GM18507 (cell line): ENCODE data around the gene OR6N1.

Experiments used
- DNase-seq: peaks from one replicate; pipeline ENCODE4 v3.0.0; 2011; ENCODE audit warnings: low read depth; ENCODE audit not compliant: insufficient read length; ENCODE audit errors: extremely low spot score
- FAIRE-seq: peaks from 2 replicates; lab custom pipeline; 2011; peaks lifted over from hg19 to GRCh38; lab: Jason Lieb, UNC

Gene OR6N1, protein sequence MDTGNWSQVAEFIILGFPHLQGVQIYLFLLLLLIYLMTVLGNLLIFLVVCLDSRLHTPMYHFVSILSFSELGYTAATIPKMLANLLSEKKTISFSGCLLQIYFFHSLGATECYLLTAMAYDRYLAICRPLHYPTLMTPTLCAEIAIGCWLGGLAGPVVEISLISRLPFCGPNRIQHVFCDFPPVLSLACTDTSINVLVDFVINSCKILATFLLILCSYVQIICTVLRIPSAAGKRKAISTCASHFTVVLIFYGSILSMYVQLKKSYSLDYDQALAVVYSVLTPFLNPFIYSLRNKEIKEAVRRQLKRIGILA

DNA sequence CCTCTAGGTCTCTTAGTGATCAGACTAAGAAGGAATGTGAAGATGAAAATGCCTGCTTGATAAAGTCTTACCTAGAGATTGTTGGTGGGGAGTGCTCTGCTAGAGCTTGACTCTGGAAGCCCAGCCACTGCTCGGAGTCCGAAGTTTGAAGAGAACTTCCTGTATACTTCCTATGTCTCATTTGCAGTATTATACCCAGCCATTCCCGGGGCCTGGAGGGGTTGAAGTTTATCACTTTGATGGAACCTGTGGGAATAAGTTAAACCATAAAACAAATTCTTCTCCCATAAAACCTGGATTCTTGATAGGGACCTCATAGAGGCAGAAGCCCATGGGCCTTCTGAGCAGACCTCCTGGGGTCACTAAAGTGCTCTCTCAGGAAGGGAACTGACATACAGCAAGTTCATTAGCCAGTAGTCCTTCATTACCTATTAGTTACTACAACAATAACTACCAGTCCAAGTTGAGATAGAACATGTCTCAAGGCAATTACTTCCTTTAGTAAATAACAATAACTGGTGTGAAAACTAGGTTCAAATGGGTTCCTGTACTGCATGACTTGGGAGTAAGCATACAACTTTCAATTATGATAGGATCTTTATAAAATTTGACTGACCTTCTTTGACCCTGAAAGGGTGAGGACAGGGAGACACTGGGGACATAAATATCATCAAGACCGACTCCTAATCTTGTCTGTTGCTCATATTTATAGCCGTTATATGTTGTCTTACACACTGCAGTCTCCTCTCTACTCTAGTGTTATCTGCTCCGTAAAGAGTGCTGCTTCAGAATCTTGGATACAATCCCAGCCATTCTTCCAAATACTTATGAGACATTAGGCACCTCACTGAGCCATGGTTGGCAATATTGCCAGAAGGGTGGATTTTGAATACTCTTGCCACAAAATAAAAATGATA is at the start of gene OR6N1:
OR6N1 (minus strand) TSS at position 246 of the 917 bp plus-strand sequence. CDS start 5,513 bp downstream, outside the sequence.
- DNase-seq, result no peak
- no peak for FAIRE-seq

DNA sequence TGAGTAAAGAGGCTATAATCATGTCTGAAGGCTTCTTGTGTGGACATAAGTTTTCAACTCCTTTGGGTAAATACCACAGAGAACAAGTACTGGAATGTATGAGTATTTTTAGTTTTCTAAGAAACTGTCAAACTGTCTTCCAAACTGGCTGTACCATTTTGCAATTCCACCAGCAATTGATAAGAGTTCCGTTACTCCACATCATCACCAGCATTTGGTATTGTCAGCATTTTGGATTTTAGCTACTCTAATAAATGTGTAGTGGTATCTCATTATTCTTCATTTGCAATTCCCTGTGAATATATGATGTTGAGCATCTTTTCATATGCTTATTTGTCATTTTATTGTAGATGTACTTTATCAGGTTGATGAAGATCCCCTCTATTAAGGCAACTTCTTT is 49.7 kb upstream of the OR6N1 start:
- FAIRE-seq (no peak), DNase-seq (no peak)

DNA sequence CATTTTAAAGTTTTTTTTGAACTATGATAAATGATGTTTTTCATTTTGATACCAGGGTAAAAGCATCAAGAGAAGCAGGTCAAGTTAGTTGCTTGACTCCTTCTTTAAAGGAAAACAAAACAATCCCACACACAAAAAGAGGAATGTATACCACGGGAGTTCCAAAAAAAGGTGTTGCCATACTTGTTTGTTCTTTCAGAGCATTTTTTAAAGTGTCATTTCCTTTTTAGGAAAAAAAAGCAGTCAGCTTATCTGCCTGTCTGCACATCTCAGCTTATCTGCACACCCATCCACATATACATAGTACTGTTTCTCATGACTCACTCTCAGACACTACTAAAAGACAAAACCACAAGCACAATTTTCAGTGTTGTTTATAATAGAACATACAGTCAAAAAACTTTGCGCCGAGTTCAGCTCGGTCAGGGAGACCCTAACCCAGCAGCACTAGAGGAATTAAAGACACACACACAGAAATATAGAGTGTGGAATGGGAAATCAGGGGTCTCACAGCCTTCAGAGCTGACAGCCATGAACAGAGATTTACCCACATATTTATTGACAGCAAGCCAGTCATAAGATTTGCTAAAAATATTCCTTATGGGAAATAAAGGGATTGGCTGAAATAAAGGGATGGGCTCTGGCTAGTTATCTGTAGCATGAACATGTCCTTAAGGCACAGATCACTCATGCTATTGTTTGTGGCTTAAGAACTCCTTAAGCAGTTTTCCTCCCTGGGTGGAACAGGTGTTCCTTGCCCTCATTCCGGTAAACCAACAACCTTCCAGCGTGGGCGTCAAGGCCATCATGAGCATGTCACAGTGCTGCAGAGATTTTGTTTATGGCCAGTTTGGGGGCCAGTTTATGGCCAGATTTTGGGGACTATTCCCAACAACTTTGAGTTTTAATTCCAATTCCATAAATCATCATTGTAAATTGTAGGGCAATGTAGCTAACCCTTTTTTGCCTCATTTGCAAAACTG is 47.8 kb upstream of the OR6N1 start:
- no peak for FAIRE-seq

DNA sequence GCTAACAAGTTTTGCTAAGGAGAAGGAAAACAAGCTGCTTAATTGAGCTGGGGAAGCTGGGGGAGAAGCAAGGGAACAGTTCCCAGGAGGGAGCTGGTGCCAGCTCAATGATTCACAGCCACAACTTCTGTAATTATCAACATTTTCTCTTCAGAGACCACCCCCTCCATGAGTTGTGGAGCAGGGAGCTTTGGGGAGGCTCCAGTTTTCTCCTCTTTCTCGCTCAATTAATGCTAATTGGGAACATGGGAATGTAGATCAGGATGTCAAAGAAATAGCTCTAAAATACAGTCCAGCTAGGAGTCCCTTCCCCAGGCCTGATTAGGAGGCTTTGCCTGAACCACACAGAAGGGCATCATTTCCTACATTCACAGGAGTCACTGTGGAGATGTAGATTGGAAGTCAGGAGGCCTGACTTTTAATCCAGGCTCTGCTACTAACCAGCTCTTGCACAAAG is 47.0 kb upstream of the OR6N1 start:
- DNase-seq (no peak), FAIRE-seq (no peak)

More for the DNA sequence above, 47.8 kb upstream of the OR6N1 start:
- no peak for DNase-seq

DNA sequence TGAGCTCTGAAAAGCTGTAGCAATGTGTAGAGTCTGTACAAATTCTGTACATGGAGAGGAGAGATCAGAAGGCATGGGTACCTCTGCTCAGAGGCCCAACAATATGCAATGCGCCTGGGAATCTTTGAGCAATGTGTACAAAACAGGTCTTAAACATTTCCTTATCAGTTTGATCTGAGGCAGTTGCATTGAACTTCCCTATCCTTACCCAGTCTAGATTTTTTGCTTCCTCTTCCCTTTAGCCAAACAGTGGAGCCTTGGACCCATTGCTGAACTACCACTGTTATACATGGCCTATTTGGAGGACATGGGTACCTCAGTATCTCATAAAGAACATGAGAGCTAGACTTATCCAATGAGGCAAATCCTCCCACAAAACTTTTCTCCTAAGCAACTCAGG is 46.6 kb upstream of the OR6N1 start:
- DNase-seq (no peak), FAIRE-seq (no peak)

DNA sequence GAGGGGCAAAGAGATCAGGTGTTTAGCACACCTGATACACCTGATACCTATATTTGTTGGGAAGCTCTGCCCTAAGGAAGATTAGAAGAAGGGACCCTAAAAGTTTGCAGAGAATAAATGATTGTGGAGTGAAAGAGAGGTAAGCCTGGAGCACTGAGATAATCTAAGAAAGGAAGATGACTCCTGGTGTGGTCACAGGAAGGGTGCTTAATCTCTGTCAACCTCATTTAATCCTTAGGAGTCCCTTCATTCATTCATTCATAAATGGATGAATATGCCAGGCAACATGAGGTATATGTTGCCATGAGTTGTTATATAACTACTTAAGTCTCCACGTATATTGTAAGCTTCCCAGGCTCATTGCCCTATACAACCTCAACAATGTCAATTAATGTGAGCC is 43.0 kb upstream of the OR6N1 start:
- DNase-seq (no peak), FAIRE-seq (no peak)

DNA sequence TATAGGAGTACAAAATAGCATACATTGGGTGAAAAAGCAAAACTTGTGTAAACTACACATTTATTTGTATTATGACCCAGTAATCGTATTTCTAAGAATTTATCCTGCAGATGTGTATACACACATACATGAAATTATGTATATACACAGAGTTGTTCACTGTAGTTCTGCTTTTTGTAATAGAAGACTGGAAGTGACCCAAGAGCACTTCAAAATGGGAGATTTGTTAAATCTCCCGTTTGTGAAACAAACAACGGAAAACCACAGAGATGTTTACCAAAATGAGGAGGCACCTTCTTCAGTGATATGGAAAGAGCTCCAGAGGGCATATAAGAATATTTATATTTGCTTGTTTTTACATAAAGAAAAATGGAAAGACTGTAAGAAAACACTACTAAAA is 41.2 kb upstream of the OR6N1 start:
- FAIRE-seq (no peak), DNase-seq (no peak)

DNA sequence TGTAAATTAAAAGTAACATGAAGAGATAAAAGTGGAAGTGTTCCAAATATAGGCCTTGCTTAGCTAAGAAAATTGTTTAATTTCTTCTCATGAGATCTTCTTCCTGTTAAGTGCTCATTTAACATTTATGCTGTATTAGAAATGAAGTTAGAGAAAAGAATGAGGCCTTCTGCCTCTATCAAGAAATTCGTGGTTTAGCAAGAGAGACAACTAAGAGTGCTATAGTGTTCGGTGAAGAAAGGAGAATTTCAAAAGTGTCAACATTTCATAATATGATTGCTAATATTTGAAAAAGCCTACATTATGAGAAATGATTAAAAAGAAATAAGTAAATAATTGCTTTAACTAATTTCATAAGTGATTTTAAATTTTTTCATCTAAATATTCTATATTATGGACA is 40.3 kb upstream of the OR6N1 start:
- FAIRE-seq, result no peak

DNA sequence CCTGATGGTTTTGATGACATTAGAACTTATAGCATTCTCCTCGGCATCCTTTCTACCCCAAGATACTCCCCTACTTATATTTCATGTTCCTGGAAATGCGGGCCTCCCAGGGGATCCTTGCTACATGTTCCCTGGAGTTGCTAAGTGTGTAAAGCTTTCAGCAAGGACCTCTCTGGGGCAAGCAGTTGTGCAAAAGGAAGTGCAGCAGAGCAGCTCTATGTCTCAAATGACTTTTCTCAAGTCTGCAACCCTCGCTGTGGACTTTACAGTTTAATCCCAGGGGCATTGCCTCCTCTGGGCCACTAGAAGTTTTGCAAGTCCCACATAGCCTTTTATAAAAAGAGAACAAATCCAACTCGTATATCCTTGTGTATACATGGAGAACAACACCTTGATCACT is 38.3 kb upstream of the OR6N1 start:
- FAIRE-seq (no peak), DNase-seq (no peak)

More for the DNA sequence above, 40.3 kb upstream of the OR6N1 start:
- no peak for DNase-seq

DNA sequence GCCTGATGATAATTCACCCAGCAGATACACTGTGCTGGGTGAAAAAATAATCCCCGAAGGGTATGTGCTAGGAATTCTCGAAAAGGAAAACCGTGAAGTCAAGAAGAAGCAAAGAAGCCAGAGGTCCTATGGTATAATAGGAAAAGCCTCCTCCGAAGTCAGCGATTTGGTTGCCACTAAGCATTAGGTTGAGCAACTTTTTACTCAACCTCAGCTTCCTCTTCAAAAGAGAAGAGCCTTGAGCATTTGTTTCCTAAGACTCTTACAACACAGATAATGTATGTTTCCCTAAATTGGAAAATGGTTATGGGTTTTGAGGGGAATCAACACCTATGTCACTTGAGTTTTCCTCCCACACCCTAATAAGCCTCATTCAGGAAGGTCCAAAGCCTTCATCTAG is 37.9 kb upstream of the OR6N1 start:
- FAIRE-seq (no peak), DNase-seq (no peak)

DNA sequence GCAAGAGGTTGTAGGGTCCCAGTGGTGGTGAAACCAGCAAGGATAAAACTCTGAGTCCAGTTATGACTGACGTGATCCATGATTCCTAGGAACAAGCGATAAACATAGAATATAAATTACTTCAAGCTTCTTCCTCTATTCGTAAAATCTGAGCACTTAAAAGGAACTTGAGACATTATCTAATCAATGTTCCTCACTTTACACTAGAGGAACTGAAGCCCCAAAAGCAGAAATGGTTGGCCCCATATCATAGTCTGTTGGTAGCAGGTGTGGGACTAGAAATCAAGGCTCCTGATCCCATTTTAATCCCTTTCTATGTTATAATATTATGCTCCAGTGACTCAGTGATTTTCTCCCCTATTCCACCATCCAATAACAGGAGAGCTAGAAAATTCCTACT is 37.3 kb upstream of the OR6N1 start:
- DNase-seq (no peak), FAIRE-seq (no peak)

DNA sequence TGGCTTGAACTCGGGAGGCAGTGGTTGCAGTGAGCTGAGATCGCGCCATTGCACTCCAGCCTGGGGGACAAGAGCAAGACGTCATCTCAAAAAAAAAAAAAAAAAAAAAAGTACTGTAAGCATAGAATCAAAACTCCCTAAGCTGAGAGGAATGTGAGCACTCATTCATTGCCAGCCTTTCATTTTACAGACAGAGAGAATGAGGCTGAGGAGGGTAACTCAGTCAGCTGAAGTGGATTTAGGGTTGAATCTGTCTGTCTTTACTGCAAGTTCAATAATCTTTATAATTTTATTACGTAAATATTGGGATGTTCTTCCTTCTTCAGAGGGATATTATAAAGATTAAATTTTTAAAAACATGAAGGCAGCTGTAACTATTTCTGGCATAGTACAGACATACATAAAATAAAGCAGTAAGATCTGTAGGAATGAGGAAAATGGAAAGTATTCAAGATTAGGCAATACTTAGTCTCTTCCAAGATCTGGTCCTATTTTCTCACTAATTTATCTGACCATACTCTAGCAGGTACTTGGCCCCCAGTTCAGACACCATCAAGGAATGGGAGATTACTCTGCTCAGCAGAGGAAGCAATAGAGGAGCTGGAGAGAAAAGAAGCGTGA is 35.0 kb upstream of the OR6N1 start:
- FAIRE-seq (no peak), DNase-seq (no peak)

DNA sequence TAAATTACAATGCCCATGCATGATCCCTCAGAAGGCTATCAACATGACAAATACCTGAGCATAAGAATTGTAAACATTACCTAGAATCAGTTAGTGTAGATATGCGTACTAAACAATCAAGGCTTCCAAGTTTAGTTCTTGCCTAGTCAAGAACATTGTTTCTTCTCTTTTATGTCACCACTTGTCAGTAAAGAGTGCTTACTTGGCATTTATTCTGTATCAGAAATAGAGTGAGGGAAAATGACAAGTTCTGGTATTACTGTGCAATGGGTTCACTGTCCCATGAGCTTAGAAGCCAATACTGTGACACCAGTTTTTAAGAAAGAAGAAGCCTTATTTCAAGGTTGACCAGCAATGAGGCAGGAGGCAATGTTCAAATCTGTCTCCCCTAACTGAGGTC is 31.7 kb upstream of the OR6N1 start:
- DNase-seq, result no peak
- FAIRE-seq, result no peak

DNA sequence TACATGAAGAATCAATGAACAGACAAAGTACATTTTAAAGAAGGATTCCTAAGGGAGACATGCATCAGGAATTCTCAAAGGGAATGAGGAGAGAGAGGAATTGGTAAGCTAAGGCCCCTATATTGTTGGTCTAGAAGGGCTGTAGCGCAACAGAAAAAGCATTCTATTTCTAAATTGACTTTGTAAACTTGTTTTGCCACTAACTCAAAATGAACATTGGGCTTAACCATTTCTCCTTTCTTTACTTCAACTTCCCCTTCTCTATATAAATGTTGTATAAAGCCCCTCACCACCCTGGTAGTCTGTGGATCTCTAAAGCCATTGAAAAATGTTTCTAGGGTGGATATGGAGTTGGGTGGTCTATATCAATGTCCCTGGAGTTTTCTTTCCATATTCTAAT is 29.4 kb upstream of the OR6N1 start:
- DNase-seq, result no peak
- no peak for FAIRE-seq

DNA sequence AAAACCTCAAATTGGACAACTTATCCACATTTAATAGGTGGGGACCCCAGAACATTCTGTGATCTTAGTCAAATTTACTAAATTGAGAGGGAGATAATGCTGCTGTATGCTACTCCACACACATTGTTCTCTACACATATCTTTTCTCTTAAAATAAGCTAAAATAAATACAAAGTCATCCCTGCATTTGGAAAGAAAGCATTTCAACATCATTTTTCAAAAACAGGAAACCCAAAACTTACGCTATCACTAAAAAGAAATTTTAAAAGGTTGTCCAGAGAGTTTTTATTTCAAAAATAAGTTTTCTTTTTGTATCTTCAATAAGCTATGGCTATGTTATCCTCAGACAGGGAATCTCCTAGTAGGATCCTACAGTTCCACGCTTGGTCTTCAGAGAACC is 28.5 kb upstream of the OR6N1 start:
- no peak for DNase-seq
- FAIRE-seq, result no peak

DNA sequence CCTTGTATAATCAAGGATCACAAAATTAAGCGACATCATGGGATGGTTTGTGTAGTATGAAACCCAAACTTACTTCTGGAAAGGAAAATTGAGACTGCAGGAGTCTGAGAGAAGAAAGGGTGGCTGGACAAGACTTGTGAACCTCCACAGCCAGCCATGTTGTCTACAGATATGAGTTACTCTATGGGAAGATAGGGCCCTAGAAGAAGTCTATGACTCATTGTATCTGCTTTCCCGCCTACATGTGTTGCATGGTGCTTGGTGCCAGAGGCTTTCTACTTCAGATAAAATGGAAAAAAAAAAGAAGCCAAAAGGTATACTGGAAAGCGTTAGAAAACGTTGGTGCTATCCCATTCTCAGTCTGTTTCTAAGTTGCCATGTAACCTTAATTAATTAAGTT is 27.7 kb upstream of the OR6N1 start:
- DNase-seq, result no peak
- no peak for FAIRE-seq

DNA sequence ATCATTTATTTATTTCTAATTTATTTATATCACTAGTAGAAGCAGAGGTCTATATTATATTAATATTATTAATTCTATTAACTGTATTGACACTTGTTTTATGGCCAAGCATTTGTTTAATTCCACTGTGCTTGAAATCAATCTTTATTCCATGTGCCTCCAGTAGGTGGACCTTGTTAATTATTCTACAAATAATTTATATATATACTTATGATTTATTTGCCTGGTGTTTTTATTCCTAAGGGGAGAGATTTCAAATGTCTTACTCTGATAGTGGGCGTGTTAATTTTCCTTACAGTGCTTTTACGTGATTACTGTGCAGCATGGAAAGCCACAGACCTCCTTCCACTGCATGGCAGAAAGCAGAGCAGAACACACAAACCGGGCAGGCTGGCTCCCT is 26.5 kb upstream of the OR6N1 start:
- DNase-seq, result no peak

DNA sequence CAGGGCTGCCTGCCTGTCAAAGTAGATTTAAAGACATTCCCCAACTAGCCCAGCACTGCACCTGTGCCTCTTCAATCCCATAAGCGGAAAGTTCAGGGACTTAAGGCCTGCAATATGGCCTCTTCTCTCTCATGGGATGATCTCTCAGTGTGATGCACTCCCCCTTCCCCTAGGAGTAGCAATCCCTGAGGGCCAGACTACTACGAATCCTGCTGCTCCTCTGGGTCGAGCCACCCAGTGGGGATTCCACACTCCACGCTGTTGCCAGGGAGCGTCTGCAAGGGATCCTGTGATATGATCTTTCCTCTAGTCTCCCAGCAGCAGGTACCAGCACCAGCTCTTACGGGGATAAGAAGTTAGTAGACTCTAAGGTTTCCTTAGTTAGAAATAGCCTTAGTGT is 22.3 kb upstream of the OR6N1 start:
- no peak for DNase-seq
- FAIRE-seq, result no peak

More for the DNA sequence above, 26.5 kb upstream of the OR6N1 start:
- FAIRE-seq, result no peak

DNA sequence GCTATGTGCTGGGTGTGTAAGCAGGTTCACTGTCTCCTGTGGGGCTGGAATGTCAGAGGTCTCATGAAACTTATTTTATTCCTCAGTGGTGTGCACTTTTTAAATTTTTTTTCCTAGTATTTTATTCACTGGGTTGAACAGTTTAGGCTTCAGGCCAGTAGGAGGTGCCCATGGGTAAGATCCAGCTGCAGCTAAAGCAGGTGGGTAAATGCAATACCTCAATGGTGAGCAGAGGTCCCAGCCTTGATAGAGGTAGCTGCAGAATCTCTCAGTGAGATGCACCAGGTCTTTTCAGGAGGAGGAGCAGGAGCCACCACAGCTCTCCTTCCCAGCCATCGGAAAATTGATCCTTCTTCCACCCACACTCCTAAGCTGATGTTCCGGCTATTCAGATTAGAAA is 21.6 kb upstream of the OR6N1 start:
- DNase-seq, result no peak
- no peak for FAIRE-seq
